GM18868 (cell line): ENCODE data around the gene GPAT3.
A peak's percentile ranks its signal among the peaks of the same experiment; 100 is the strongest.
"Not testable (repeated sequence)": the region's sequence is repeated elsewhere in the genome, so short reads cannot be mapped to it uniquely, and the experiment has no call there.

Source experiments
- ATAC-seq: cut with Tn5 transposase; IDR thresholded peaks from one replicate; pipeline ENCODE4 v1.9.1; 2021; ENCODE audit warnings: mild to moderate bottlenecking, moderate library complexity; ENCODE audit not compliant: unreplicated experiment

The GPAT3 gene

GRCh38 chr4:83548151-83548905 lies 12.4 kb downstream of the GPAT3 start:
- peak; percentile 95 for ATAC-seq

- no peak for ATAC-seq
Measured at GRCh38 chr4:83552083-83552482, 16.2 kb downstream of the GPAT3 start.

- peak; percentile 59 for ATAC-seq
Measured at GRCh38 chr4:83552924-83553323, 17.0 kb downstream of the GPAT3 start.

GRCh38 chr4:83556006-83556707 lies 20.2 kb downstream of the GPAT3 start:
- ATAC-seq: no peak

GRCh38 chr4:83556816-83557215 lies 20.9 kb downstream of the GPAT3 start:
- no peak for ATAC-seq

- ATAC-seq: no peak
Measured at GRCh38 chr4:83558059-83558653, 22.2 kb downstream of the GPAT3 start.

GRCh38 chr4:83558680-83559079 lies 22.8 kb downstream of the GPAT3 start:
- ATAC-seq: peak; percentile 63

- no peak for ATAC-seq
Measured at GRCh38 chr4:83560523-83560922, 24.6 kb downstream of the GPAT3 start.

- no peak for ATAC-seq
Measured at GRCh38 chr4:83561381-83561780, 25.5 kb downstream of the GPAT3 start.

- ATAC-seq: no peak
Measured at GRCh38 chr4:83563998-83564397, 28.1 kb downstream of the GPAT3 start.

- no peak for ATAC-seq
Measured at GRCh38 chr4:83568062-83568461, 32.2 kb downstream of the GPAT3 start.

GRCh38 chr4:83569429-83569828 lies 33.5 kb downstream of the GPAT3 start:
- ATAC-seq: no peak

GRCh38 chr4:83569987-83570386 lies 34.1 kb downstream of the GPAT3 start:
- peak; percentile 96 for ATAC-seq

GRCh38 chr4:83572848-83573247 lies 36.9 kb downstream of the GPAT3 start:
- ATAC-seq: no peak

GRCh38 chr4:83574247-83574646 lies 38.3 kb downstream of the GPAT3 start:
- ATAC-seq: no peak

- not testable (repeated sequence) for ATAC-seq
Measured at GRCh38 chr4:83576237-83576636, 40.3 kb downstream of the GPAT3 start.

- ATAC-seq: peak; percentile 78
Measured at GRCh38 chr4:83581411-83582288, 45.7 kb downstream of the GPAT3 start.

- ATAC-seq: peak; percentile 71
Measured at GRCh38 chr4:83582289-83582785, 46.4 kb downstream of the GPAT3 start.

GRCh38 chr4:83585982-83586508 lies 50.1 kb downstream of the GPAT3 start:
- ATAC-seq: no peak

GRCh38 chr4:83589279-83589678 lies 53.4 kb downstream of the GPAT3 start:
- ATAC-seq: no peak

- ATAC-seq: no peak
Measured at GRCh38 chr4:83591056-83591455, 55.1 kb downstream of the GPAT3 start.
